Measurements from ENCODE around the gene PPM1D. TPM values are rescaled to one million over a fixed set of nuclear protein-coding genes. Genes with fewer than 3 reads are reported as not detected.

The PPM1D gene
- total RNA-seq, 1 experiment from 2014 or later: 19.0 TPM

- Histone ChIP-seq H3K9ac (ENCODE audit: extremely low read depth, insufficient read length, low read length) (no peak overlapping the region), H4K5ac (ENCODE audit: insufficient read length, low read depth, low read length) (no peak overlapping the region), H3K4me2 (ENCODE audit: insufficient read depth, insufficient read length, low read length) (no peak overlapping the region), H3K4ac (ENCODE audit: low read depth, low read length) (no peak overlapping the region), H3K4me1 (ENCODE audit: insufficient read depth, low read length) (no peaks in the 10 kb centered on the region), H3K14ac (ENCODE audit: insufficient read depth, low read length) (no peak overlapping the region), H3K27me3 (ENCODE audit: insufficient read depth, low read length) (no peaks in the 10 kb centered on the region), H2AFZ (ENCODE audit: low read length) (no peak overlapping the region), H3K23me2 (ENCODE audit: insufficient read length, low read depth, low read length, poor library complexity, severe bottlenecking) (no peaks in the 10 kb centered on the region), H3K27ac (ENCODE audit: insufficient read length, low read depth, low read length) (no peak overlapping the region), H4K91ac (ENCODE audit: insufficient read length, low read depth, low read length) (no peak overlapping the region), H3T11ph (ENCODE audit: low read length) (no peak overlapping the region), H3K9me3 (ENCODE audit: control insufficient read depth, low read depth, low read length) (no peaks in the 10 kb centered on the region), H4K20me1 (ENCODE audit: control insufficient read depth, insufficient read depth, insufficient read length) (no peaks in the 10 kb centered on the region), H3K79me1 (ENCODE audit: insufficient read depth, low read depth, low read length, poor library complexity, severe bottlenecking) (no peaks in the 10 kb centered on the region), H2BK15ac (ENCODE audit: low read depth, low read length) (no peak overlapping the region), H4K8ac (replicated peaks; ENCODE audit: insufficient read length, low read depth, low read length) (no peak overlapping the region), H3K23ac (ENCODE audit: insufficient read length, low read depth, low read length) (no peak overlapping the region), H2AK5ac (ENCODE audit: insufficient read length, low read length) (no peak overlapping the region), H2BK120ac (ENCODE audit: low read depth, low read length, poor library complexity, severe bottlenecking) (no peak overlapping the region), H3K56ac (ENCODE audit: insufficient read length, low read depth, low read length) (no peak overlapping the region), H2BK5ac (ENCODE audit: insufficient read length, low read length) (no peak overlapping the region), H3K18ac (ENCODE audit: insufficient read length, low read depth, low read length) (no peak overlapping the region), H2BK12ac (ENCODE audit: insufficient read length, low read depth, low read length) (no peak overlapping the region), H3K79me2 (ENCODE audit: insufficient read depth, low read length) (no peaks in the 10 kb centered on the region), H2BK20ac (ENCODE audit: low read depth, low read length, poor library complexity, severe bottlenecking) (no peak overlapping the region)
- no peaks in the 10 kb centered on the region for H3K4me1 Mint-ChIP-seq
- peaks cover 2% of the 10 kb centered on the region; the same call in 1 of the 2 replicates for H3K27me3 Mint-ChIP-seq (ENCODE audit: low read depth)
- H3K27ac Mint-ChIP-seq: no peak overlapping the region
- no peak for DNase-seq
- WGBS (ENCODE audit: extremely low coverage, insufficient read length, low lambda C conversion rate): no CpG with 5 or more reads among the region's 6 CpGs
- no peaks in the 10 kb centered on the region for H3K9me3 Mint-ChIP-seq
- TF ChIP-seq CTCF (conservative IDR thresholded peaks at IDR 0.05): no peak
- H3K4me3 Mint-ChIP-seq: no peak overlapping the region
- no peaks in the 10 kb centered on the region for H3K36me3 Mint-ChIP-seq (ENCODE audit: insufficient read depth in 1 of 3, low read depth in 3 of 3)
Measured at GRCh38 chr17:60565233-60565632, 34.8 kb upstream of the PPM1D start.
